Loucy (cell line): Measurements from ENCODE around the gene FITM2.

Experiments used
- H2AFZ ChIP-seq: fragments of 200-600 bp; sonication (generic); 2 replicates; pipeline ENCODE4 v1.6.0; 2016; ENCODE audit warnings: antibody characterized with exemption, mild to moderate bottlenecking, low read length, moderate library complexity
- H3F3A ChIP-seq: fragments of 200-600 bp; 2 replicates; pipeline ENCODE4 v1.6.0; 2016; ENCODE audit warnings: antibody characterized with exemption, low read depth, mild to moderate bottlenecking
- H3K27me3 ChIP-seq: fragments of 200-600 bp; sonication (generic); 2 replicates; pipeline ENCODE4 v1.6.1; 2014; ENCODE audit warnings: low read length, mild to moderate bottlenecking; ENCODE audit not compliant: insufficient read depth, poor library complexity, severe bottlenecking
- H3K36me3 ChIP-seq: fragments of 200-600 bp; sonication (generic); 2 replicates; pipeline ENCODE4 v1.6.1; 2016; ENCODE audit warnings: low read length; ENCODE audit not compliant: insufficient read depth
- H3K4me1 ChIP-seq: fragments of 200-600 bp; sonication (generic); 2 replicates; pipeline ENCODE4 v1.5.1; 2014; ENCODE audit warnings: low read length, mild to moderate bottlenecking; ENCODE audit not compliant: insufficient read depth, poor library complexity, severe bottlenecking
- H3K4me2 ChIP-seq: fragments of 200-600 bp; sonication (generic); 2 replicates; pipeline ENCODE4 v1.6.0; 2014; ENCODE audit warnings: antibody characterized with exemption, low read length, low read depth, mild to moderate bottlenecking; ENCODE audit not compliant: poor library complexity, severe bottlenecking
- H3K4me3 ChIP-seq: fragments of 200-600 bp; sonication (generic); 2 replicates; pipeline ENCODE4 v1.5.1; 2014; ENCODE audit warnings: low read length, mild to moderate bottlenecking, mixed read lengths; ENCODE audit not compliant: poor library complexity, severe bottlenecking
- H3K79me2 ChIP-seq: fragments of 200-600 bp; sonication (generic); 2 replicates; pipeline ENCODE4 v1.6.1; 2014; ENCODE audit warnings: low read length; ENCODE audit not compliant: insufficient read depth
- H3K9ac ChIP-seq: fragments of 200-600 bp; sonication (generic); 2 replicates; pipeline ENCODE4 v1.6.0; 2014; ENCODE audit warnings: mild to moderate bottlenecking, low read depth, low read length, moderate library complexity; ENCODE audit not compliant: poor library complexity, severe bottlenecking
- H3K9me2 ChIP-seq: fragments of 200-600 bp; sonication (generic); replicated peaks from 2 replicates; pipeline ENCODE4 v1.6.1; 2016; ENCODE audit warnings: low read depth, low read length, mixed read lengths
- H3K9me3 ChIP-seq: fragments of 200-600 bp; sonication (generic); 2 replicates; pipeline ENCODE4 v1.6.1; 2014; ENCODE audit warnings: mild to moderate bottlenecking, antibody characterized with exemption, low read length, low read depth; ENCODE audit not compliant: insufficient read depth
- H4K20me1 ChIP-seq: fragments of 200-600 bp; sonication (generic); 2 replicates; pipeline ENCODE4 v1.6.0; 2014; ENCODE audit warnings: antibody characterized with exemption, low read length, mild to moderate bottlenecking; ENCODE audit not compliant: insufficient read depth, poor library complexity, severe bottlenecking
- EZH2phosphoT487 ChIP-seq: fragments of 200-600 bp; IDR thresholded peaks from 2 replicates; pipeline ENCODE4 v1.6.1; 2018; ENCODE audit warnings: antibody characterized with exemption, mild to moderate bottlenecking, moderate library complexity, borderline replicate concordance
- TF ChIP-seq, protein P1 (sequence below): fragments of 200-600 bp; sonication (generic); conservative IDR thresholded peaks from 2 replicates; pipeline ENCODE4 v1.5.1; 2014; ENCODE audit warnings: mild to moderate bottlenecking, antibody characterized with exemption, low read length

The FITM2 gene

DNA sequence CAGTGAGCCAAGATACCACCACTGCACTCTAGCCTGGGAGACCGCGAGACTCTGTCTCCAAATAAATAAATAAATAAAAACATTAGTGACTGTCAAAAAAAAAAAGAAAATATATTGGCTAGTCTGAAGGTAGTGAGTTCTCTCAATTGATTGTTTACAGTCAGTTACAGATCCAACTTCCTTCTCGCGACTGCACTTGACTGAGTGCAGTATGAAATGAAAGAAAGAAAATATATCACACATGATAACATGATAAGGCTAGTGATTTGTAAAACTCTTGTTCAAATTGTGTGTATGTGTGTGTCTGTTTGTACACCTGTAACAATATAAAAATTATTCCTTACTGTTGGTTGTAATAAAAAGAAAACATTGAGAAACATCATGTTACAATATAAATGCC lies 33.7 kb upstream of the FITM2 start:
- H3K4me2 ChIP-seq: no peak overlapping the region
- no peak overlapping the region for H2AFZ ChIP-seq
- H3K36me3 ChIP-seq: no peaks in the 10 kb centered on the region
- H3K9ac ChIP-seq: no peak overlapping the region
- H3K4me1 ChIP-seq: no peaks in the 10 kb centered on the region
- no peaks in the 10 kb centered on the region for H4K20me1 ChIP-seq
- H3K27me3 ChIP-seq: no peaks in the 10 kb centered on the region
- H3K79me2 ChIP-seq: no peaks in the 10 kb centered on the region
- no peak for TF ChIP-seq EZH2phosphoT487
- TF ChIP-seq, protein P1, sequence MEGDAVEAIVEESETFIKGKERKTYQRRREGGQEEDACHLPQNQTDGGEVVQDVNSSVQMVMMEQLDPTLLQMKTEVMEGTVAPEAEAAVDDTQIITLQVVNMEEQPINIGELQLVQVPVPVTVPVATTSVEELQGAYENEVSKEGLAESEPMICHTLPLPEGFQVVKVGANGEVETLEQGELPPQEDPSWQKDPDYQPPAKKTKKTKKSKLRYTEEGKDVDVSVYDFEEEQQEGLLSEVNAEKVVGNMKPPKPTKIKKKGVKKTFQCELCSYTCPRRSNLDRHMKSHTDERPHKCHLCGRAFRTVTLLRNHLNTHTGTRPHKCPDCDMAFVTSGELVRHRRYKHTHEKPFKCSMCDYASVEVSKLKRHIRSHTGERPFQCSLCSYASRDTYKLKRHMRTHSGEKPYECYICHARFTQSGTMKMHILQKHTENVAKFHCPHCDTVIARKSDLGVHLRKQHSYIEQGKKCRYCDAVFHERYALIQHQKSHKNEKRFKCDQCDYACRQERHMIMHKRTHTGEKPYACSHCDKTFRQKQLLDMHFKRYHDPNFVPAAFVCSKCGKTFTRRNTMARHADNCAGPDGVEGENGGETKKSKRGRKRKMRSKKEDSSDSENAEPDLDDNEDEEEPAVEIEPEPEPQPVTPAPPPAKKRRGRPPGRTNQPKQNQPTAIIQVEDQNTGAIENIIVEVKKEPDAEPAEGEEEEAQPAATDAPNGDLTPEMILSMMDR: no peak
- H3K4me3 ChIP-seq: no peak overlapping the region
- no peaks in the 10 kb centered on the region for H3K9me2 ChIP-seq
- H3F3A ChIP-seq: no peaks in the 10 kb centered on the region
- H3K9me3 ChIP-seq: no peaks in the 10 kb centered on the region

DNA sequence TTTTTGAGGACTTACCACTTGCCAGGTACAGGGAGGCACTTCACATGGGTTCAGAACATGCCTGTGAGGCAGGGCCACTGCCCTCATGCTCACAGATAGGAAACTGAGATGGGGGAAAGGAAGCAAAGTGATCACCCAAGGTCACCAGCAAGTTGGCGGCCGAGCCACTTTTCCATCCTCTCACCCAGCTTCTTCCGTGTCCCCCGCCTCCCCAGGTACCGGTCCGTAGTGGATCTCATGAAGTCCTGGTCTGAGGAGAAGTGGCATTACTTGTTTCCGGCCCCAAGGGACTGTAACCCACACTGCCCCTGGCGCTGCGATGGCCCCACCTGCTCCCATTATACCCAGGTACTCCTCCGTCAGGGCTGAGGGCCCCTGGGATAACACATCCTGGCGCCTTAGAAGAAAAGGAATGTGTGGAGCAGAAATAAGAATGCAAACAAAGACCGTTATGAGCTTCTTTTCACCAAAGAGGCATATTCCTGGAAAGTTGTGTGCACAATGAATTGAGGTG lies 32.2 kb upstream of the FITM2 start:
- no peaks in the 10 kb centered on the region for H4K20me1 ChIP-seq
- no peak overlapping the region for H3K9ac ChIP-seq
- H3K79me2 ChIP-seq: no peaks in the 10 kb centered on the region
- H3K4me2 ChIP-seq: no peak overlapping the region
- no peaks in the 10 kb centered on the region for H3K27me3 ChIP-seq
- H3K4me1 ChIP-seq: no peaks in the 10 kb centered on the region
- no peaks in the 10 kb centered on the region for H3F3A ChIP-seq
- TF ChIP-seq EZH2phosphoT487: no peak
- TF ChIP-seq, protein P1: no peak
- H3K9me3 ChIP-seq: no peaks in the 10 kb centered on the region
- no peak overlapping the region for H3K4me3 ChIP-seq
- no peaks in the 10 kb centered on the region for H3K9me2 ChIP-seq
- no peaks in the 10 kb centered on the region for H3K36me3 ChIP-seq
- no peak overlapping the region for H2AFZ ChIP-seq

DNA sequence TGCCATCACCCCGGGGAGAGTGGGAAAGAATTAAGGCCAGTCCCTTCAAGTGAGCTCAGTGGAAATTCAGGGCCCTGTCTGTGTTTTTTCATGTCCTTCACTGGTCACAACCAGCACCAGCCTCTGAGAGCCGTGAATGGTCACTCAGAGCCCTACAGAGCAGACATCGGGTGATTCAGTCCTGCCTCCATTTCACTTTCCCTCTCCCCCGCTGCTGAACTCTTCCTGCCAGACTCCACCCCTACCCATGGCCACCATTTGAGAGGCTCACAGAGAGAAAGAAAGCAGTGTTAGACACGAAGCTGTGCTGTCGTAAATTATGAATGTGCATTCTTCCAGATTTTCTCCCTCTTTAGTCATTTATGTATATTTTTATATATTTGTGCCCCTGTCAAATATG lies 31.2 kb upstream of the FITM2 start:
- H3K9me2 ChIP-seq: no peaks in the 10 kb centered on the region
- no peaks in the 10 kb centered on the region for H3F3A ChIP-seq
- no peaks in the 10 kb centered on the region for H4K20me1 ChIP-seq
- H3K9me3 ChIP-seq: no peaks in the 10 kb centered on the region
- H3K79me2 ChIP-seq: no peaks in the 10 kb centered on the region
- TF ChIP-seq EZH2phosphoT487: no peak
- TF ChIP-seq, protein P1: no peak
- no peaks in the 10 kb centered on the region for H3K27me3 ChIP-seq
- no peak overlapping the region for H3K9ac ChIP-seq
- H3K4me1 ChIP-seq: no peaks in the 10 kb centered on the region
- H3K4me2 ChIP-seq: no peak overlapping the region
- H2AFZ ChIP-seq: no peak overlapping the region
- no peaks in the 10 kb centered on the region for H3K36me3 ChIP-seq
- no peak overlapping the region for H3K4me3 ChIP-seq
